HG03520 (cell line): ENCODE data around the gene EMP2.

Experiments
- ATAC-seq: cut with Tn5 transposase; IDR thresholded peaks from one replicate; pipeline ENCODE4 v1.9.1; 2021; ENCODE audit warnings: mild to moderate bottlenecking, moderate library complexity; ENCODE audit not compliant: unreplicated experiment

The EMP2 gene

GRCh38 chr16:10494343-10495030 is 85.9 kb downstream of the EMP2 start:
- no peak for ATAC-seq

- ATAC-seq: no peak
Measured at GRCh38 chr16:10493276-10493675, 87.1 kb downstream of the EMP2 start.

- ATAC-seq: no peak
Measured at GRCh38 chr16:10490141-10490540, 90.3 kb downstream of the EMP2 start.

- ATAC-seq: no peak
Measured at GRCh38 chr16:10485698-10486382, 94.6 kb downstream of the EMP2 start.

- no peak for ATAC-seq
Measured at GRCh38 chr16:10485159-10485558, 95.2 kb downstream of the EMP2 start.

GRCh38 chr16:10480151-10480550 is 100.2 kb downstream of the EMP2 start:
- ATAC-seq: no peak
